ENCODE results near the gene STARD3. TPM values are rescaled to one million over a fixed set of nuclear protein-coding genes. Genes with fewer than 3 reads are reported as not detected.

STARD3 gene
- total RNA-seq, 1 experiment from 2014 or later = 55.5 TPM

DNA sequence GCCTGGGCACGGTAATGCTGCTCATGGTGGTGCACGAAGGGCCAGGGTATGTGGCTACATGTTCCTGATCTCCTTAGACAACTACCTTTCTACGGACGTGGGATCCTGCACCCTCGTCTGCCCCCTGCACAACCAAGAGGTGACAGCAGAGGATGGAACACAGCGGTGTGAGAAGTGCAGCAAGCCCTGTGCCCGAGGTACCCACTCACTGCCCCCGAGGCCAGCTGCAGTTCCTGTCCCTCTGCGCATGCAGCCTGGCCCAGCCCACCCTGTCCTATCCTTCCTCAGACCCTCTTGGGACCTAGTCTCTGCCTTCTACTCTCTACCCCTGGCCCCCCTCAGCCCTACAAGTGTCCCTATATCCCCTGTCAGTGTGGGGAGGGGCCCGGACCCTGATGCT lies 74.9 kb downstream of the STARD3 start:
- no peaks in the 10 kb centered on the region for H3K9me3 Mint-ChIP-seq (ENCODE audit: unreplicated experiment)
- H3K27ac Mint-ChIP-seq (ENCODE audit: unreplicated experiment) = no peak overlapping the region
- H3K4me1 ChIP-seq = no peaks in the 10 kb centered on the region
- no peaks in the 10 kb centered on the region for H3K27me3 Mint-ChIP-seq (ENCODE audit: insufficient read depth, unreplicated experiment)
- H3K4me1 Mint-ChIP-seq (ENCODE audit: low read depth, unreplicated experiment) = no peaks in the 10 kb centered on the region
- H3K4me3 Mint-ChIP-seq (ENCODE audit: unreplicated experiment) = no peak overlapping the region
- peaks cover 8% of the 10 kb centered on the region for H3K36me3 ChIP-seq (ENCODE audit: control insufficient read depth, insufficient read depth, low read length)
- peaks cover 73% of the 10 kb centered on the region for H3K36me3 Mint-ChIP-seq (ENCODE audit: insufficient read depth, unreplicated experiment)
- H3K9me3 ChIP-seq = no peaks in the 10 kb centered on the region
- ChIA-PET CTCF (no interaction called here), POLR2A (no interaction called here)
- DNase-seq = no peak
- H3K27me3 ChIP-seq (replicated peaks; ENCODE audit: control insufficient read depth, insufficient read depth, low read length) = no peaks in the 10 kb centered on the region
- BruUV-seq (replicated peaks) = no TSS peak
- H3K4me3 ChIP-seq (ENCODE audit: low read depth, low read length) = no peak overlapping the region
- TF ChIP-seq, protein P1, sequence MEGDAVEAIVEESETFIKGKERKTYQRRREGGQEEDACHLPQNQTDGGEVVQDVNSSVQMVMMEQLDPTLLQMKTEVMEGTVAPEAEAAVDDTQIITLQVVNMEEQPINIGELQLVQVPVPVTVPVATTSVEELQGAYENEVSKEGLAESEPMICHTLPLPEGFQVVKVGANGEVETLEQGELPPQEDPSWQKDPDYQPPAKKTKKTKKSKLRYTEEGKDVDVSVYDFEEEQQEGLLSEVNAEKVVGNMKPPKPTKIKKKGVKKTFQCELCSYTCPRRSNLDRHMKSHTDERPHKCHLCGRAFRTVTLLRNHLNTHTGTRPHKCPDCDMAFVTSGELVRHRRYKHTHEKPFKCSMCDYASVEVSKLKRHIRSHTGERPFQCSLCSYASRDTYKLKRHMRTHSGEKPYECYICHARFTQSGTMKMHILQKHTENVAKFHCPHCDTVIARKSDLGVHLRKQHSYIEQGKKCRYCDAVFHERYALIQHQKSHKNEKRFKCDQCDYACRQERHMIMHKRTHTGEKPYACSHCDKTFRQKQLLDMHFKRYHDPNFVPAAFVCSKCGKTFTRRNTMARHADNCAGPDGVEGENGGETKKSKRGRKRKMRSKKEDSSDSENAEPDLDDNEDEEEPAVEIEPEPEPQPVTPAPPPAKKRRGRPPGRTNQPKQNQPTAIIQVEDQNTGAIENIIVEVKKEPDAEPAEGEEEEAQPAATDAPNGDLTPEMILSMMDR (IDR thresholded peaks at IDR 0.05; ENCODE audit: insufficient read depth in 1 of 2, low read depth in 1 of 2, low read length in 1 of 2, severe bottlenecking in 1 of 2, unreplicated experiment in 1 of 2) = no peak
- intact Hi-C loops (cut with micrococcal nuclease; ENCODE audit: unreplicated experiment) = no loop called here

Other genes starting within 250 kb of the STARD3 start
- 11.2 and 12.6 TPM in 2 replicates for gene FBXL20, start 235.5 kb upstream of the STARD3 start, total RNA-seq (2022)
- 58.9 and 62.2 TPM in 2 replicates for gene MED1, start 185.9 kb upstream of the STARD3 start, total RNA-seq (2022)
- 85.5 and 86.6 TPM in 2 replicates for gene CDK12, start 175.7 kb upstream of the STARD3 start, total RNA-seq (2022)
- gene NEUROD2, start 29.2 kb upstream of the STARD3 start, total RNA-seq (2022) = not detected in 2 replicates
- not detected in 2 replicates for gene PPP1R1B, start 10.2 kb upstream of the STARD3 start, total RNA-seq (2022)
- 1.6 TPM in 2 replicates for gene TCAP, start 28.2 kb downstream of the STARD3 start, total RNA-seq (2022)
- not detected in 2 replicates for gene PNMT, start 31.3 kb downstream of the STARD3 start, total RNA-seq (2022)
- 14.7 and 17.4 TPM in 2 replicates for gene PGAP3, start 50.9 kb downstream of the STARD3 start, total RNA-seq (2022)
- 121 and 124 TPM in 2 replicates for gene ERBB2, start 62.9 kb downstream of the STARD3 start, total RNA-seq (2022)
- gene MIEN1, start 93.4 kb downstream of the STARD3 start, total RNA-seq (2022) = 42.9 and 46.3 TPM in 2 replicates
- gene GRB7, start 100.8 kb downstream of the STARD3 start, total RNA-seq (2022) = 83.3 and 98.6 TPM in 2 replicates
- gene IKZF3, start 227.2 kb downstream of the STARD3 start, total RNA-seq (2022) = 2.4 and 2.8 TPM in 2 replicates
- gene ZPBP2, start 231.1 kb downstream of the STARD3 start, total RNA-seq (2022) = not detected in 2 replicates

Measured in Caco-2 (cell line).